Measurements from ENCODE around the gene CBFA2T3.

DNA sequence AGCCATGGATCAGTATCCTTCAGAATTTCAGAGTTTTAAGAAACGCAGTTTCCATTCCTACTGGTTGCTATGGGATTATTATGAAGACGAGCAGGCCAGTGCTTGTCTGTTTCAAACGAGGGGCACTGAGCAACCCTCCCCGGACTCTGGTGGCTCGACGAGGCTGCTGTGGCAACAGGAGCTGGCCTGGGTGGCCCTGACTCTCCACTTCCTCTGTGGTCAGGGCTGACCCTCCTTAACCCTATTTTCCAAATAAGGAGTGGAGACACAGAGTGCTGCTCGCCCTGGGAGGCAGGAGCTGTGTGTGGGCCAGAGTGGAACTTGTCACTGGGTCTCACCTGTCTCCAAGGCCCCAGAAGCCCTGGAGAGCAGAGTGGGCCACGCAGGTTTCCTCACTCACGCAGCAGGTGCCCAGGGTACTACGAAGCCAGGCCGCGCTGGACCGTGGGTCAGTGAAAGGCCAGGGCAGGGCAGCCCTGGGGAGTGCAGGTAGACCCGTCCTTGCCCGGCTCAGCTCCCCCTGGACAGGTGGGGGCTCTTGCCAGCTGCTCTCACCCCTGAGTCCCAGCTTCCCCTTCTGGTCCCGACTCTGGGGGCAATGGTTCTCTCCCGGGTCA lies 123.6 kb downstream of the CBFA2T3 start:
- no peak for TF ChIP-seq EZH2 (IDR thresholded peaks at IDR 0.05)
- no peak for TF ChIP-seq POLR2AphosphoS5 (IDR thresholded peaks at IDR 0.05; ENCODE audit: borderline replicate concordance, low read depth, low read length)
- TF ChIP-seq FOXP2 (optimal IDR thresholded peaks at IDR 0.05; ENCODE audit: control extremely low read depth, extremely low read length, insufficient read depth), result no peak
